Dermis blood vessel endothelial cell (primary cell): ENCODE measurements around the gene MYL9. TPM values are rescaled to one million over a fixed set of nuclear protein-coding genes. Genes with fewer than 3 reads are reported as not detected.

Experiments used
- DNase-seq: peaks from one replicate; pipeline ENCODE4 v3.0.0; 2010
- total RNA-seq: library from RNA; depleted of rRNA; stranded (reverse); fragments of >200 nt; gene quantifications from 2 replicates; pipeline ENCODE4 v1.2.3, GENCODE V29; 2014

The MYL9 gene
- total RNA-seq, 1 donor from 2014 or later = 3.7 TPM

DNA sequence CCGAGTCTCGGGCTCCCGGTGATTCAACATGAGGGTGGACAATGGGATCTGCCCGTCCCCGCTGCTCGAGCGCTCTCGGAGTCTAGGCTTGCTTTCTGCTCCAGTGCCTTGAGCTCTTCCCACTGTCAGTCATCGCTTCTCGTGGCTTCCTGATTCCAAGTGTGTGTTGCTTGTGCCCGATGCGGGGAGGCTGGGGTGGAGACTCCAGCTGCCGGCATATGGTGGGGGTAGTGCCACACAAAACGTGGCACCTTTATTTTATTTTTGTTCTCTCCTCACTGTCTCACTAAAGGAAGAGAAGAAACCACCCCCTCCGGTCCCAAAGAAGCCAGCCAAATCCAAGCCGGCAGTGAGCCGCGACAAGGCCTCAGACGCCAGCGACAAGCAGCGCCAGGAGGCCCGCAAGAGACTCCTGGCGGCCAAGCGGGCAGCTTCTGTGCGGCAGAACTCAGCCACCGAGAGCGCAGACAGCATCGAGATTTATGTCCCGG, 14.8 kb upstream of the MYL9 start:
- no peak for DNase-seq

DNA sequence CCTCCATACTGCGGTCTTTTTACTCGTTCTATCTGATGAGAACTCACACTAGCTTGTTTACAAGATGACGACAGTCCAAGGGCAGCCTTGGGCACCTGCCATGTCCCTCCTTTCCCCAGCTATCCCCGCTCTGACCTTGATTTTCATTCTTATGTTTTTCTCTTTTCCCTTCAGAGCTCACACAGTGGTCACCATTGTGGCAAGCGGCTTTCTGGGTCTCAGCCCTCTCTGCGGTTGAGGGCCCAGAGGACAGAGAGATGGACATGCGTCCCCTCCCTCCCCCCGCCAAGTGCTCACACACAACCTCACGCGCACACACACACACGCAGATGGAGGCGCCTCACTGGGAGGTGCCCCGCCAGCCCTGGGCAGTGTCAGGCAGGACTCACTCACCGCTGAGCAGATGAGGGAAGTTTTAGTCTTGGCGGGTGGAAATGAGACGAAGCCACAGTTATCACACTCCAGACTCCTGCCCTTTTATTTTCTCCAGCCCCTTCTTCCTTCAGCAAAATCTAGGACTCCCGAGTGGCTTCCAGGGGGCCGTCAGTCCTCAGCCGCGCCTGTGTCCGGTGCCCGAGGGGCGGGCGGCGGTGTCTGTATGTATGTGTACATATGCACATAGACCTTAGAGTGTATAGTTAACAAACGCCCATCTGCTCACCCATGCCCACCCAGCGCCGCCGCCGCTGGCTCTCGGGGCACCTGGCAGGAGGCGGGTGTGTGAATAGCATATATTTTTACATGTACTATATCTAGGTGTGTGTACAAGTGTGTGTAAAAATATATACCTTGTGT, 13.8 kb upstream of the MYL9 start:
- DNase-seq = no peak

DNA sequence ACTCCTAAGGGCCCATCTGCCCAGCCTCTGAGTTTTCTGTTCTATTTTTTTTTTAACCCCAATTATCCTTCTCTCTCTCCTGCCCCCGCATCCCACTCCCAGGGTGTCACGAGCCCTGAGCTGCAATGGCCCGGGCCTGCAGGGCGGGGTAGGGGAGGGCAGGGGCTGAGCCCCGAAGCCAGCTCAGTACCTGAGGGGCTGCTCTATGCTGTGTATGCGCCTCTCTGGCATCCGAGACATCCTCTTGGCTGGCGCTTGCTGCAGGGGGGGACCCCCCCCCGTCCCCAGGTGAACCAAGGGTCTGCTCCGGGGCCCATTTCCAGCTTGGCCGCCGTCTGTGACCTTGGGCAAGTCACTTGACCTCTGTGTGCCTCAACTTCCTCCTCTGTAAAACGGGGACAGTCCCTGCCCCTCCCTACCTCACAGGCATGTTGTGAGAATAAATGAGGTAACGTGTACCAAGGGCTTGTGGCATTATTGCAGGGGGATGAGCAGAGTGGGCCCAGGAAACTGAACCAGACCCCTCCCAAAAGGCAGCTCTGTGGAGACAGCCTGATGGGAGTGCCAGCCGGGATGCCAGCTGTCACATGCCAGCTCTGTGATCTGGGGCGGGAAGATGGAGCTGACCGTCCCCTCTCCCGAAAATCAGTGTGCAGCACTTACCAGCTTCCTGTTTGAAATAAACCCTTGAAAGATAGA, 13.0 kb upstream of the MYL9 start:
- DNase-seq = no peak

GRCh38 chr20:36528875-36529417, 12.4 kb upstream of the MYL9 start:
- DNase-seq = no peak

- DNase-seq = no peak
These were observed 8.9 kb upstream of the MYL9 start for GRCh38 chr20:36532388-36532787.

DNA sequence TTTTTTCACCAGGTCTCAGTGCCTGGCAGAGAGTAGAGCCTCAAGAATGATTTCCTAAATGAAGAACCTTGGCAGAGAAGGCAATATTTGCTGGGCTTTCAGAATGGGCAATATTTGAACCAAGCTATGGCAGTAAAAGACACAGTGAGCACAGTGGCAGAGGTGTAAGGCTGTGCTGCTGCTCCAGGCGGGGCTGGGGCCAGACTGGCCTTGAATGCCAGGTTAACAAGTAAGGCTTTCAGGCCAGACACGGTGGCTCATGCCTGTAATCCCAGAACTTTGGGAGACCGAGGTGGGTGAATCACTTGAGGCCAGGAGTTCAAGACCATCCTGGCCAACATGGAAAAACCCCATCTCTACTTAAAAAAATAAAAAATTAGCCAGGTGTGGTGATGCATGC, 8.5 kb upstream of the MYL9 start:
- no peak for DNase-seq

DNA sequence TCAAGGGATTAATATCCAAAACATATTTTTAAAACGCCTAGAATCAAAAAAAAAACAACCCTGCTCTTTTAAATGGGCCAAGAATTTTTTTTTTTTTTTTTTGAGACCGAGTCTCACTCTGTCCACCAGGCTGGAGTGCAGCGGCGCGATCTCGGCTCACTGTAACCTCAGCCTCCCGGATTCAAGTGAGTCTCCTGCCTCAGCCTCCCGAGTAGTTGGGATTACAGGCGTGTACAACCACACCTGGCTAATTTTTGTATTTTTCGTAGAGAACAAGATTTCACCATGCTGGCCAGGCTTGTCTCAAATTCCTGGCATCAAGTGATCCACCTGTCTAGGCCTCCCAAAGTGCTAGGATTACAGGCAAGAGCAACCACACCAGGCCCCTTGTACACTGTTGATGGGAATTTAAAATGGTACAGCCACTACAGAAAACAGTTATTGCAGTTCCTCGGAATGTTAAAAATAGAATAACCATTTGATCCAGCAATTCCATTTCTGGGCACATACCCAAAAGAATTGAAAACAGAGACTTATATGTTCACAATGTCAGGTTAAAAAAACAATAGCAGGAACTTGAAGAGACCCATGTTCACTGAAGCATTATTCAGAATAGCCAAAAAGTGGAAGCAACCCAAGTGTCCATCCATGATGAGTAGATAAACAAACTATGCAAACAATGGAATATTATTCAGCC, 3.1 kb upstream of the MYL9 start:
- DNase-seq = peak; percentile 80

GRCh38 chr20:36540551-36541211, 638 bp upstream of the MYL9 start:
- no peak for DNase-seq

DNA sequence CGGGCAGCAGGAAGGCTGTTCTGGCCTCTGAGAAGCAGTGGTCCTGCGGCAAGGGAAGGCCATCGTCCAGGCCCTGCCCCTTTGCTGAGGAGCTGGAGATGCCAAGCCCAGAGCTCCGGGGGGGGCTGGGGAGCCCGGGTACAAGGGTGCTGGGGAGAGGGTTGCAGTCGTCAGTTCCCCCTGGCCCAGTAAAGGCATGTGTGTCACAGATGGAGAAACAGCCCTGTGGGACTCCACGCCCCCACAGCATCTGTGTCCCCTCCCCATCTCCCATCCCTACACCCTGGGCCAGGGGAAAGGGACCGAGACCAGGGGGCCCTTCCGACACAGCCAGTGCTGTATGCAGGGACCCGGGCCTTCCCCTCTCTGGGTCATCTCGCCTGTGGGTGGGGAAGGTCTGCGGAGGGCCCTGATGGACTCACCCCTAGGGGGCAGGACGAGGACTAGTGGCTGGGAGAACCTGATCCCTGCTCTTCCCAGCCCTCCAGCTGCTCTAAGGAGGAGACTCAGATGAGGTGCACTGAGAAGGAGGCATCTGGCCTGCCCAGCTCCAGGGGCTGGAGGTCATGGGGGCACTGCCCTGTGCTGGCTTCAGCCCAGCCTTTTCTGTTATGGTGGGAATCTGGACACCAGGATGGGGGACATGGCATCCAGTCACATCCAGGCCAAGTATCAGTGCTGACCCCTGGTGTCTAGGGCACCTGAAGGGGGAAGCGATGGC, 609 bp downstream of the MYL9 start:
- DNase-seq = peak; percentile 60

GRCh38 chr20:36542516-36543183, 1.3 kb downstream of the MYL9 start:
- DNase-seq = no peak

DNA sequence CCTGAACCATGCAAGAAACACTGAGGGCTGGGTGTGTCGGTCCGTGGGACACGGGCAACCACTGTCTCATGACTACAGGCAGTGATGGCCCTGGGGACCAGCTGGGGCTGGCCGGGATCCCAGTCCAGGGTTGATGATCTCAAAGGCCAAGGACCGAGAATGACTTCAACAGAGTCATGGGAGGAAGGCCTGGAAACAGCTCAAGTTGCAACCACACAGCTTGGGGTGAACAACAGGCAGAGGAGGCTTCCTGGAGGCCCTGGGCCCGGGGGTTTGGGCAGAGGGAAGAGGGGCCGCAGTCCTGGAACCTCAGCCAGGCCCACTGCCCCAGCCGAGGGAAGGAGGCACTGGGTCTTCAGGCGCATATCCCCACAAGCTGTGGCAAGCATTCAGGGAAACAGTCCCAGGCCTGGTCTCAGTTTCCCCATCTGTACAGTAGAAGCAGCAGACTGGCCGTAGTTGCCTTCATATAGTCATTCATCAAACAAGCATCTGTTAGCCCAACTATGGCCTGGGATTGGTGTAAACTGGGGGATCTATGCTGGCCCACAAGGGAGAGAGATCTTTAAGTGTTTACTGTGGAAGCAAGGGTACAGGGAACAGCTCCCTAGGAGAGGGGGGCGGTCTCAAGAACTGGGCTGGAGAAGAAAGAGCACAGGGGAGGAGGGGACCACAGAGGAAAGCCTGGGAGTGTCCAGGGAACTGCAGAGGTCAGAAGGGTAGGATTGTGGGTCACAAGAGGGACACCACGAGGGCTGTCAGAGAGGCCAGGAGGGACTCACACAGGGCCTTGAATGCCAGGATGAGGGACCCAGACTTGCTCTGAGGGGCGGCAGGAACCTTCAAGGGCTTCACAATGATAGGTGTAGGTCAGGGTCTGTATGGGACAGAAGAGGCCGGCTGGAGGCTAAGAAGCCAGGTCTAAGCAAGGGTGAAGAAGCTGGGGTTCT, 2.1 kb downstream of the MYL9 start:
- DNase-seq = no peak

GRCh38 chr20:36544134-36545018, 3.1 kb downstream of the MYL9 start:
- no peak for DNase-seq

- no peak for DNase-seq
These were observed 4.9 kb downstream of the MYL9 start for GRCh38 chr20:36546111-36546736.

GRCh38 chr20:36547186-36548005, 6.1 kb downstream of the MYL9 start:
- DNase-seq = no peak

- no peak for DNase-seq
These were observed 6.6 kb downstream of the MYL9 start for GRCh38 chr20:36548006-36548315.

- DNase-seq = no peak
These were observed 7.6 kb downstream of the MYL9 start for GRCh38 chr20:36548704-36549627.

GRCh38 chr20:36549628-36549941, 8.3 kb downstream of the MYL9 start:
- no peak for DNase-seq
